SK-N-MC (cell line): ENCODE results near the gene CMIP.

ENCODE experiments used
- EZH2 ChIP-seq: fragments of 200-600 bp; sonication (generic); IDR thresholded peaks from one replicate; pipeline ENCODE4 v1.6.1; 2017; ENCODE audit warnings: antibody characterized with exemption
- FOXP2 ChIP-seq: optimal IDR thresholded peaks from 2 replicates; pipeline ENCODE3; 2011; ENCODE audit warnings: mild to moderate bottlenecking, moderate library complexity; ENCODE audit not compliant: insufficient read depth; ENCODE audit errors: extremely low read length, control extremely low read depth
- POLR2AphosphoS5 ChIP-seq: IDR thresholded peaks from 2 replicates; pipeline ENCODE4 v1.6.1; 2012; ENCODE audit warnings: mild to moderate bottlenecking, low read depth, low read length, borderline replicate concordance

DNA sequence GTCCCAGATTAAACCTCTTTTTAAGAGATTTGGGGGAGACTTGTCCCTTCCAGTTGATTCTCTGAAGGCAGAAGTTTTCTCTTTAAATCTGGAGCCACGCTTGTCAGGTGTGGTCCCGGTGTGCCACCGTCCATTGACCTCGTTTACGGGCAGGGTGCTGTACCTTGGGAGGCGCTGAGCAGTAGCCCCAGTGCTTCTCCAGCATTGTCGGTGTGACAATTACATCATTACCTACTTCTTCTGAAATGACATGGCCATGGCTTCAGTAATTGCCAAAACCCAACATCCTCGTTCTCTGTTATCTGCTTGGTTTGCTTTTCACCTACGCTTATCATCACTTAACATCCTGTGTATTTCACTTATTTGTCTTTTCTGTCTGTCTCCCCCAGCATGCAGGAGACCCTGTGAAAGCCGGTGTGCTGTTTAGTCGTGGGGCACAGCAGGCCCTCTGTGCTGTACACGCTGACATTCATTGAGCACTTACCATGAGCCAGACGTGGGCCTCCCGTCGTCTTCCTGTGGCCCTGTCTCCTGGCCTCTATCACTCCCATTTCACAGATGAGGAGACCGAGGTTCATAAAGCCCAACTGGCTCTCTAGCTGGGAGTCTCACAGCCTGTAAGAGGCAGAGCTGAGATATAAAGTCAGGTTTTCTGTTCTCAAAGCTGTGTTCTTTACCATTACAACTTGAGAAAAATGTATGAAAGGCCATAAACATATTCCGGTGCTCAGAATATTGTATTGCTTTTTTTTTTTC, 143.9 kb downstream of the CMIP start:
- TF ChIP-seq POLR2AphosphoS5: no peak
- TF ChIP-seq EZH2: no peak
- no peak for TF ChIP-seq FOXP2
